CD4-positive, alpha-beta T cell treated with Interleukin-4 for 1 hour (primary cell): Measurements from ENCODE around the gene AMH.

Source experiments
- DNase-seq, 2 donors: peaks; one replicate each; pipeline ENCODE4 v3.0.0-alpha.2; 2020 to 2022

The AMH gene

GRCh38 chr19:2251106-2252054, 2.3 kb downstream of the AMH start:
- DNase-seq: no peak

- no peak for DNase-seq
Observed at GRCh38 chr19:2252055-2252796, 3.1 kb downstream of the AMH start.

DNA sequence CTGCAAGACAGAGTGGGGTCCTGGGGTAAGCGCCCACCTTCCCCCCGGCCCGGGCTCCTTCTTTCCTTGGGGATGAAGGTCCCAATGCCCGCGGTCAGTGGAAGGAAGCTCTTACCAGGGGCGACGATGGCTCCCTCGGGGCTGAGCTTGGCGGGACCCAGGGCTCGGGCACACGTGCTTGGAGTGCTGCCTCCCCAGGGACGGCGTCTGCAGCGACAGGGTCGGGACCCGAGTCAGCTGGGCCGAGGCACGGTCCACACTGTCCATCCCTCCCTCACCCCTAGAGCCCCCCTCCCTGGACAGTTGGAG, 3.6 kb downstream of the AMH start:
- DNase-seq: no peak

DNA sequence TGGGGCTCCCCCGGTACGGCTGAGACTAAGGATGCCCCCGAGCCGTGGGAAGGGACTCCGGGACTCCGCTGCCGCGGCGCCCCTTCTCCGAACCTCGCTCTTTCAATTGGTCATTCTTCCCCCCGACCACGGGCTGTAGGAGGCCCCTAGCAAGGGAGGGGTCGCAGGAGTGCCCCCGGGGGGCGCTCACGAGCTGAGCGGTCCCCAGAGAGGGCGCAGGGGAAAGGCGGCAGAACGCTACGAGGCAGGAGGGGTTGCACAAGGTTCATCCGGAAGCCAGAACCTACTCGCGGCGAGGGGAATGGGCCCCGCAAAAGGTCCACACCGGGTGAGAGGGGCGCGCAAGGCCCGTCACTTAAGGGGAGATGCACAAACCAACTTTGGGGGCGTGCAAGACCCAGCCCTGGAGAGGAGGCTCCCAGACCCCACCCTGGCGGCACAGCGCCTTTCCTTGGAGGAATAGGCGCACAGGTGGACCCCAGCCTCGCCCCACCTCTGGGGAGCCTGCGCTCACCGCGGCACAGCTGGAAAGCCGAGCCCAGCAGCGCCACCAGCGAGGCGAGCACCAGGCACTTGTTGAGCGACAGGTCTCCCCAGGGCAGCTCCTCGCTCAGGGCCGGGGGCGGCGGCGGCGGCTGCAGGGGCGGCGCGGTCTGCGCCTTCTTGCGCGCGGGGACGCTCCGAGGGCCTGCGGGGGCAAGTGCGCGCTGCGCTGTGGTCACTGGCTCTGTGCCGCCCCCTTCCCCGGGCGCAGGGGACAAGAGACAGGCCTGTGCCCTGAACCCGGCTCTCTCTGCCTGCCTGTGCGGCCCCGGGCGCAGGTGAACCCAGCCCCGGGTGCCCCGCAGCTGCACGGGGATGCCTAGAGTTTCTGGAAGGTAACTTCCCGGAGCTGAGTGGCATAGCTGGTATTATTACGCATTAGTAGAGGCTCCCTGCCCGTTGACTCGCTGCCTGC, 4.3 kb downstream of the AMH start:
- DNase-seq: peak; percentile 59 to 63

DNA sequence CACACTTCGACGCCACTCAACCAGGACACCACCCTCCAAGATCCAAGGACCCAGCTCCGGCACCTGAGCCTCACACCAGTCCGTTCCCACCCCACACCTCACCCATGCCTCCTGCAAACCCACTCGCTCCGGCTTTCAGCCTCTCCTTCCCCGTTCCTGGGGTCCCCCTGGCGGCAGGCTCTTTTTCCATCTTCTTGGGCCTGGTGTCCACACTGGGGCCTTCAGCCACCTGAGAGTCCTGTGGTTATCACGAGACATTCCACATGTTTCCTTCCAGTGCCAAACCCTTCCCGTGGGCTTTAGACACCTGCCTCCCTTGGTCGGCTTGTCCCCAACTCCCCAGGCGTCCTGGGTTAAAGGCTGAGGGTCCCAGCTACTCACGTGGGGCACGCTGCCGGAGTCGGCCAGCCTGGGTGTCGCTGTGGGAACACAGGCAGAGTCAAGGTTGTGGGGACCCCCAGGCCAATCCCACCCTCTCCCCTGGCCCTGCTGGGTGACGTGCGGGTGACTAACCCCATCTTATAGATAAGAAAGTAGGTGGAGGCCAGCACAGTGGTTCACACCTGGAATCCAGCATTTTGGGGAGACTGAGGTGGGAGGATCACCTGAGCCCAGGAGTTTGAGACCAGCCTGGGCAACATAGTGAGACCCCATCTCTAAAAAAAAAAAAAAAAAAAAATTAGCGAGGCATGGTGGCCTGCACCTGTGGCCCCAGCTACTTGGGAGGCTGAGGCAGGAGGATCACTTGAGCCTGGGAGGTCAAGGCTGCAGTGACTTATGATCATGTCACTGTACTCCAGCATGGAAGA, 5.1 kb downstream of the AMH start:
- no peak for DNase-seq

- no peak for DNase-seq
Observed at GRCh38 chr19:2255112-2255845, 6.2 kb downstream of the AMH start.

DNA sequence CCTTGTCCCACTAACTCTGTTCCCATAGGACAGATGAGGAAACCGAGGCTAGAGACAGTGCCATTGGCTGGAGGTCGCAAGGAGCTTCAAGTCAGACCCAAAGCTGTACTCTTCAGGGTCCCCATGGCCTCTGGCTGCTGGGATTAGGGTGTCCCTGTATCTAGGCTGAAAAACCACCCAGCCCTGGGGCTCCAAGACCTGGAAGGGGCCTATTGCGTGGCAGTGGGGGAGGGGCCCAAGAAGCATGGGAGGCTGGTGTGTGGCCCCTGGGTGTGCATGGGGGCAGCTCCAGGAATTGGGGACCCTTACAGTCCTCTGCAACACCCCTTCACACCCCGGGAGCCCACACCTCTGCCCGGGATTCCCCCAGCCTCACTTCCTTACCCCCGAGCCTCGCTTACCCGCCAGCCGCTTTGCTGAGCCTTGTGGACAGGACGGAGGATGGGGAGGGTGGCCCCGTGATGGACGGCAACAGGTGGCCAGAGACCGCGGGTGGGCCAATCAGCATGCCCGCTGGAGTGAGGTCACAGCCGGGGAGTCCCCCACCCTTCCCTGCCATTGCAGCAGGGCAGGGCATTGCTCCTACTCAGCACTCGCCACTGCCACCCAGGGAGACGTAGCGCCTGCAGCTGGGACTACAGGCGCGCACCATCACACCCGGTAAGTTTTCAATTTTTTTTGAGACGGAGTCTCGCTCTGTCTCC, 7.0 kb downstream of the AMH start, which contains the start of gene JSRP1:
Gene JSRP1 (minus strand): TSS at position 436 of the 704 bp plus-strand sequence. CDS start 1,103 bp downstream, outside the sequence.
- DNase-seq: peak in 1 of 2 donors; percentile 36

DNA sequence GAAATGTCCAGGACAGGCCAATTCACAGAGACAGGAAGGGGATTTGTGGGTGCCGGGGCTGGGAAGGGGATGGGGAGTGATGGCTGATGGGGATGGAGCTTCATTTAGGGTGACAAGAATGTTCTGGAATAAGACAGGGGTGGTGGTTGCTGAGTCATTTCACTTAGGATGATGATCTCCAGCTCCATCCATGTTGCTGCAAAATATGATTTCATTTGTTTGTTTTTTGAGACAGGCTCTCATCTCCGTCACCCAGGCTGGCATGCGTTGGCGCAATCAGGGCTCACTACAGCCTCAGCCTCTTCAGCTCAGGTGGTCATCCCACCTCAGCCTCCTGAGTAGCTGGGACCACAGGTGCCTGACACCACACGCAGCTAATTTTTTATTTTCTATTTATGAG, 10.2 kb downstream of the AMH start:
- no peak for DNase-seq

GRCh38 chr19:2260341-2260805, 11.2 kb downstream of the AMH start:
- peak in 1 of 2 donors; percentile 45 for DNase-seq

DNA sequence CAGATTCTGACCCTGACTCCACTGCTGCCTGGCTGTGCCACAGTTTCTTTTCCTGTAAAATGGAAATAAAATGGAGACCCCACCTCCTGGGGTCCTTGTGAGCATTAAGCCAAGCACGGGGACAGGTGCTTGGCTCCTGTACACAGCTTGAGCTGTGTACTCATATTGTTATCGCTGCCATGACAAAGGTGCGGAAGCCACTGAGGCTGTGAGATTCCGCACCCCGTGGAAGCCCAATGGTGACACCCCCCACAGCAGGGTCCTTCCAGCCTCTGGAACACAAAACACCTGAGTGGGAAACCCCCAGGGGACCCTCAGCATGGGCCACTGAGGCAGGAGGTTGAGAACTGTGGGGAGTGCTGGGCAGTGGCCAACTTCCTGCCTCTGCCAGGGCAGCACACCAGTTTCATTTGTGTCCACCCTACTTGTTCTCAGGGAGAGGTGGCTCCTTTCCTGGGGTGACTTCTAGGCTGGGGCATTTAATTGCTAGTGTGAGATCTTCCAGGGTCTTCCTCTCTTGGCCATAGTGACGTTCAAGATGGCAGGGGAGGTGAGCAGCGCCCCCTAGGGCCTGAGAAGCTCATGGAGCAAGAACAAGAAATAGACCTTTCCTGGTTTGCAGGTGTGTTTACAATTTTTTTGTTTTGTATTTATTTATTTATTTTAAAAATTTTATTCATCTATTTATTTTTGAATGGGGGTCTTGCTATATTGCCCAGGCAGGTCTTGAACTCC, 12.5 kb downstream of the AMH start:
- peak; percentile 65 to 70 for DNase-seq

DNA sequence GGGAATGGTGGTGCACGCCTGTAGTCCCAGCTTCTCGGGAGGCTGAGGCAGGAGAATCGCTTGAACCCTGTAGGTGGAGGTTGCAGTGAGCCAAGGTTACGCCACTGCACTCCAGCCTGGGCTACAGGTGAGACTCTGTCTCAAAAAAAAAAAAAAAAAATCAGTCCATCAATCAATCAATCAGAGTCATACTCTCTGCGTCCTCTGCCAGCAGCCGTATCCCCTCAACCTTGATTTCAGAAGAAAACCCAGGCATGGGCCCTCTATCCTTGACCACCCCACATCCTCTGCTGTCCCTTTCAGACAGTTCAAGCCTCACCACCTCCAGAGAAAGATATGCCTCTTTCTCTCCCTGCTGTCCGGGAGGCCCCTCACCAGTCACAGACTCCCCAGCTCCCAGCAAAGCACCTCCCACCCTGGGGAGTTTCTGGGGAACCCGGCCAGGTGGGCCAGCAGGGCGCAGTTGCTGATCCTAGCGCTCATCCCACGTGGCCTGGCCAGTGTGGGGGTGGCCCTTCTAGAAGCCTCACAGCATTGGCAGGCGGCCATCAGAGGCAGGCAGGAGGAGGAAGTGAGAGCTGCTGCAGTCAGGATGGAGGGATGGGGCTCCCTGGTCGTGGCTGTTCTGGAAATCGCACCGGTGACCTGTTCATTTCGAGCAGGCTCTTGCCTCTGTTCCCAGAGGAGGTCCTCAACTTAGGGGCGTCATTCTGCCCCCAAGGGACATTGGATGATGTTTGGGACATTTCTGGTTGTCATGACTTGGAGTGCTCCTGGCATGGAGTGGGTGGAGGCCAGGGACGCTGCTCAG, 17.3 kb downstream of the AMH start:
- DNase-seq: peak in 1 of 2 donors; percentile 74

- no peak for DNase-seq
Observed at GRCh38 chr19:2268480-2268830, 19.3 kb downstream of the AMH start.

GRCh38 chr19:2268861-2269243, 19.7 kb downstream of the AMH start:
- DNase-seq: no peak

DNA sequence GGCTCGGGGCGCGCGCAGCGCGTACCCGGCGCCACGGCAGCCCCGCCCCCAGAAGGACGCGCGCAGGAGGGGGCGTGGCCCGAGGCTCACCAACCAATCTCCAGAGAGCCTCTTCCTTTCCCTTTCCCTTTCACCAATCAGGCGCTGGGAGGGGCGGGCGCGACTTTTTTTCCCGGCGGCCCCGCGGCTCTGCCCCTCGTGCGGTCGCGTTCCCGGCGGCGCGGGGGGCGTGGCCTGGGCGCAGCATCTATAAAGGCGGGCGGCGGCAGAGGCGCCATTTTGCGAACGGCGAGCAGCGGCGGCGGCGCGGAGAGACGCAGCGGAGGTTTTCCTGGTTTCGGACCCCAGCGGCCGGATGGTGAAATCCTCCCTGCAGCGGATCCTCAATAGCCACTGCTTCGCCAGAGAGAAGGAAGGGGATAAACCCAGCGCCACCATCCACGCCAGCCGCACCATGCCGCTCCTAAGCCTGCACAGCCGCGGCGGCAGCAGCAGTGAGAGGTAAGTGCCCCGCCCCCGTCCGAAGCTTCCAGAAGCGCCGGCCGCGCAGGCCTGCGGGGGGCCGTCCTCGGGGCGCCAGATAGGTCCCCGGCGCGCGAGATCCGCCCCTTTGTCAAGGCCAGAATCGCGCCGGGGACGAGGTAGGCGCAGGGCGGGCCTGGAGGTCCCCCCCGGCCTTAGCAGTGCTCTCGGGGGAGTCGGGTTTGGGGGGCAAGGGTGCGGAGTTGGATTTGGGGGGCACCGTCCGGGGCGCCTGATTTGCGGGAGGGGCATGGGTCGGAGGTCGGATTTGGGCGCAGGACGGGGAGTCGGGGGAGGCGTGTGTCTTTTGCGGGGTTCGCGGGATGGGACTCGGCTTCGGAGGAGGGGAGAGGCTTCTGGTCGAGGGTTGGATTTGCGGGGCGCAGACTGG, 20.4 kb downstream of the AMH start:
- DNase-seq: peak; percentile 98 to 99

DNA sequence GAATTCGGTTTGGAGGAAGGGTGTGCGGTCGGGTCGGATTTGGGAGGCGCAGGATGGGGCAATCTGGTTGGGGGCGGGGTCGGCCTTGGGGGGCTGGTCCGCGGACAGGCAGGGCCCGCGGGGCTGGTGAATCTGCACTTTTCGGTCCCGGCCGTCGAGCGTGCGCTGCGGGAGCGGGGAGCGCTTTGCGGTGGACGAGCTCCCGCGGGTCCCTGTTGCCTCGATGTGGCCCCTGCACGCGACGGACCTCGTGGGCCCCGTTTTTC, 21.0 kb downstream of the AMH start:
- no peak for DNase-seq

GRCh38 chr19:2270423-2271233, 21.5 kb downstream of the AMH start:
- DNase-seq: peak; percentile 78 to 85
